ENCODE results near the gene CENPF. TPM values are rescaled to one million over a fixed set of nuclear protein-coding genes. Genes with fewer than 3 reads are reported as not detected.
A peak's percentile ranks its signal among the peaks of the same experiment; 100 is the strongest.

Gene CENPF
- total RNA-seq, 1 experiment from 2014 or later = 156 TPM

DNA sequence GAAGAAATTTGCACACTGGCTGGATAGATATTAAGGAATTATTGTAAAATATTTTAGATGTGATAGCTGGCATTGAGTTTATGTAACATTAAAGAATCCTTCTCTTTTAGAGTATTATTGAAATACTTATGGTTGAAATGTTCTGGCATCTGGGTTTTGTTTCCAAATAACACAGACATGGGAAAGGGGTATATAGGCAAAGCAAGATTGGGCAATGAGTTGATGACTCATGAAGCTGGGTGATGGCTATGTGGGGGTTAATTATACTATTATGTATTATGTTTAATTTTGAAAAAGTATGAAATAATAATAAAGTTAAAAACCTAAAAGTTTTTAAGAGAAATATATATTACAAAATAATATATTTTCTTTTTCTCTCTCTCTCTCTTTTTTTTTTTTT is 39.1 kb upstream of the CENPF start:
- intact Hi-C loops (cut with micrococcal nuclease; ENCODE audit: unreplicated experiment) = no loop called here
- POLR2A ChIA-PET (ENCODE audit: unreplicated experiment) = no interaction called here
- H4K20me1 ChIP-seq (ENCODE audit: insufficient read depth) = no peaks in the 10 kb centered on the region
- H3K27ac ChIP-seq = no peak overlapping the region
- DNase-seq = no peak
- H3K9me2 ChIP-seq (ENCODE audit: insufficient read depth) = no peaks in the 10 kb centered on the region
- H2AFZ ChIP-seq = no peak overlapping the region
- no peaks in the 10 kb centered on the region for H3K79me2 ChIP-seq (ENCODE audit: low read depth)
- no peaks in the 10 kb centered on the region; the same call in 1 of the 2 replicates for H3F3A ChIP-seq (ENCODE audit: insufficient read depth, low read depth)
- no peak overlapping the region for H3K4me3 ChIP-seq
- no peaks in the 10 kb centered on the region for H3K27me3 ChIP-seq (ENCODE audit: insufficient read depth, low read depth)
- TF ChIP-seq, protein P1, sequence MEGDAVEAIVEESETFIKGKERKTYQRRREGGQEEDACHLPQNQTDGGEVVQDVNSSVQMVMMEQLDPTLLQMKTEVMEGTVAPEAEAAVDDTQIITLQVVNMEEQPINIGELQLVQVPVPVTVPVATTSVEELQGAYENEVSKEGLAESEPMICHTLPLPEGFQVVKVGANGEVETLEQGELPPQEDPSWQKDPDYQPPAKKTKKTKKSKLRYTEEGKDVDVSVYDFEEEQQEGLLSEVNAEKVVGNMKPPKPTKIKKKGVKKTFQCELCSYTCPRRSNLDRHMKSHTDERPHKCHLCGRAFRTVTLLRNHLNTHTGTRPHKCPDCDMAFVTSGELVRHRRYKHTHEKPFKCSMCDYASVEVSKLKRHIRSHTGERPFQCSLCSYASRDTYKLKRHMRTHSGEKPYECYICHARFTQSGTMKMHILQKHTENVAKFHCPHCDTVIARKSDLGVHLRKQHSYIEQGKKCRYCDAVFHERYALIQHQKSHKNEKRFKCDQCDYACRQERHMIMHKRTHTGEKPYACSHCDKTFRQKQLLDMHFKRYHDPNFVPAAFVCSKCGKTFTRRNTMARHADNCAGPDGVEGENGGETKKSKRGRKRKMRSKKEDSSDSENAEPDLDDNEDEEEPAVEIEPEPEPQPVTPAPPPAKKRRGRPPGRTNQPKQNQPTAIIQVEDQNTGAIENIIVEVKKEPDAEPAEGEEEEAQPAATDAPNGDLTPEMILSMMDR (conservative IDR thresholded peaks at IDR 0.05) = no peak
- no peak for TF ChIP-seq EZH2 (IDR thresholded peaks at IDR 0.05; ENCODE audit: low read depth)
- H3K4me1 ChIP-seq (replicated peaks; ENCODE audit: insufficient read depth) = peaks cover 15% of the 10 kb centered on the region
- H3K36me3 ChIP-seq (ENCODE audit: low read depth) = no peaks in the 10 kb centered on the region
- H3K9me3 ChIP-seq (ENCODE audit: insufficient read depth, low read depth) = peaks cover 3% of the 10 kb centered on the region; the same call in 1 of the 2 replicates
- H3K4me2 ChIP-seq = no peak overlapping the region
- no TSS peak for BruUV-seq (replicated peaks)
- CTCF ChIA-PET = no interaction called here

DNA sequence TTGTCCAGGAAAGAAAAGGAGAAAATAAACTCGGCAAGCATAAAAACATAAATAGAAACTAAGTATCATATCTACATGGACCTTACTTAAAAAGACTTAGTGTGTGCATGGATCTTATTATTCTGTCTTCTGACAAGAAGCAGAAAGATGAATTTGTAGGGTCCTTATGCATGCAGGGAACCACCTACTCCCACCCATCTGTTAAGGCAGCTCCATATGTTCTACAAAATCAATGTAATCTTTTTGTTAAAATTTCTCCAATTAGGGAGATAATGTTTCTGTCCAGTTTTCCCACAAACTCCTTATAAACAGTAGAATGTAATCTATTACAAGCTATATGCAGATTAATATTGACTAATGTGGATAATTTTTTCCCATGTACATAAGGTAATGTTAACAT is 37.7 kb upstream of the CENPF start:
- intact Hi-C loops (cut with micrococcal nuclease; ENCODE audit: unreplicated experiment) = no loop called here
- Histone ChIP-seq H3K36me3 (ENCODE audit: low read depth) (no peaks in the 10 kb centered on the region), H3K4me2 (no peak overlapping the region), H3F3A (ENCODE audit: insufficient read depth, low read depth) (peaks cover 4% of the 10 kb centered on the region; the same call in 1 of the 2 replicates), H3K9me2 (ENCODE audit: insufficient read depth) (no peaks in the 10 kb centered on the region), H2AFZ (no peak overlapping the region), H3K79me2 (ENCODE audit: low read depth) (no peaks in the 10 kb centered on the region), H3K27ac (no peak overlapping the region), H3K4me3 (no peak overlapping the region), H3K27me3 (ENCODE audit: insufficient read depth, low read depth) (no peaks in the 10 kb centered on the region), H4K20me1 (ENCODE audit: insufficient read depth) (no peaks in the 10 kb centered on the region), H3K4me1 (replicated peaks; ENCODE audit: insufficient read depth) (peaks cover 27% of the 10 kb centered on the region), H3K9me3 (ENCODE audit: insufficient read depth, low read depth) (peaks cover 3% of the 10 kb centered on the region; the same call in 1 of the 2 replicates)
- no TSS peak for BruUV-seq (replicated peaks)
- TF ChIP-seq, protein P1 (conservative IDR thresholded peaks at IDR 0.05) = no peak
- TF ChIP-seq EZH2 (IDR thresholded peaks at IDR 0.05; ENCODE audit: low read depth) = no peak
- ChIA-PET CTCF (interaction anchor here (0.7 kb wide), 1 partner anchor 41 kb away, joined by 6 read pairs; no protein-coding TSS in a partner anchor), POLR2A (ENCODE audit: unreplicated experiment) (interaction anchor here (0.5 to 0.6 kb wide), 2 partner anchors 16 to 180 kb away, joined by 5 to 6 read pairs; no protein-coding TSS in a partner anchor)
- no peak for DNase-seq

DNA sequence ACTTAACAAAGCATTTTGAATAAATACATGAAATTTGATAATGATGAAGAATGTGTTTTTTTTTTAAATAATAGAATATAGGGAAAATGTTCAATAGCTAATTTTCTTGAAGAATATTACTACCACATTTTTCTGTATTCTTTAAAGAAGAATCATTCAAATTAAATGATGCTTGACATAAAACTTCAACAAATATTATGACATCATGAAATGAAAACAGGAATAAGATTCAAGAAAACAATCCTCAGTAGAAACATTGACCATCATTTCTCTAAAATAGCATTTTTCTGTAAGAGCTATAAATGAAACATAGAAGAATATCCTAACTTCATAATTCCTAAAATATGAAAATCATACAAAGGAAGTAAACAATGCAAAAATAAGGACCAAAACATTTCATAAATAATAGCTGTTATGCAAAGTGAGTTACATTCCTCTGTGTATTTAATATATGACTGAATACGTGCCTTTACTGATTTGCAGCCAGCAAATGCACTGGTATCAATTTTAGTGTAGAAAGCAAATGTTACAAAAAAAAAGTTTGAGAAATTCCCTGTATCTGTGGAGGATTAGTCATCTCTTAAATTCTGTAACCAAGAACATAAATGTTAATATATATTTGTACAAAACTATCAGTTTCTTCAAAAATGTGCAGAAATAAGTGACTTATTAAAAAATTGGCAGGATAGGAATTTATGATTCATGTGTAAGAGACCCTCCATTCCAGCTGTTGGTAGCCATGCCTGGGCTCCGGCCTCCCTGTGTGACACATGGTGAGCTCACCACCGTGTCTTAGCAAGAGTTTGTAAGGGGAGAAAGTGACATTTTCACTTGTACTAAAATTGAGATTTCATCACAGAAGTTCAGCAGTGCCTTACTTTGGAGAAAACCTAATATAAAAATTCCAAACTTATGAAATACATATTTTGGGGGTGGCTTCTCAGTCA is 36.6 kb upstream of the CENPF start:
- POLR2A ChIA-PET (ENCODE audit: unreplicated experiment) = interaction anchor here (0.6 kb wide), 2 partner anchors 17 to 176 kb away, joined by 3 to 6 read pairs; no protein-coding TSS in a partner anchor
- Histone ChIP-seq H2AFZ (no peak overlapping the region), H3K4me2 (no peak overlapping the region), H3K9me2 (ENCODE audit: insufficient read depth) (no peaks in the 10 kb centered on the region), H3F3A (ENCODE audit: insufficient read depth, low read depth) (peaks cover 11% of the 10 kb centered on the region; the same call in 1 of the 2 replicates), H4K20me1 (ENCODE audit: insufficient read depth) (no peaks in the 10 kb centered on the region), H3K4me3 (no peak overlapping the region), H3K79me2 (ENCODE audit: low read depth) (no peaks in the 10 kb centered on the region), H3K27me3 (ENCODE audit: insufficient read depth, low read depth) (no peaks in the 10 kb centered on the region), H3K4me1 (replicated peaks; ENCODE audit: insufficient read depth) (peaks cover 37% of the 10 kb centered on the region), H3K27ac (peak overlapping the region; percentile 40; the same call in 1 of the 2 replicates), H3K36me3 (ENCODE audit: low read depth) (no peaks in the 10 kb centered on the region), H3K9me3 (ENCODE audit: insufficient read depth, low read depth) (peaks cover 3% of the 10 kb centered on the region; the same call in 1 of the 2 replicates)
- no peak for TF ChIP-seq EZH2 (IDR thresholded peaks at IDR 0.05; ENCODE audit: low read depth)
- TF ChIP-seq, protein P1 (conservative IDR thresholded peaks at IDR 0.05) = no peak
- BruUV-seq (replicated peaks) = no TSS peak
- intact Hi-C loops (cut with micrococcal nuclease; ENCODE audit: unreplicated experiment) = no loop called here
- CTCF ChIA-PET = interaction anchor here (0.7 kb wide), 1 partner anchor 40 kb away, joined by 6 read pairs; no protein-coding TSS in a partner anchor
- peak in 1 of 2 experiments; percentile 37 for DNase-seq

Measured in PC-9 (cell line).